Fibroblast of skin of scalp (primary cell): ENCODE data around the gene FAM174C.

Experiments used
- DNase-seq: peaks from one replicate; pipeline ENCODE4 v3.0.0-alpha.2; 2013

The FAM174C gene

GRCh38 chr19:1324806-1325567, 49.7 kb downstream of the FAM174C start:
- DNase-seq, result peak; percentile 91

GRCh38 chr19:1325568-1326294, 50.4 kb downstream of the FAM174C start:
- DNase-seq, result no peak

GRCh38 chr19:1327125-1327524, 51.8 kb downstream of the FAM174C start:
- no peak for DNase-seq
